Fibroblast of the aortic adventitia (primary cell): ENCODE measurements around the gene DDA1. TPM values are rescaled to one million over a fixed set of nuclear protein-coding genes. Genes with fewer than 3 reads are reported as not detected.
A peak's percentile ranks its signal among the peaks of the same experiment; 100 is the strongest.

ENCODE experiments used
- DNase-seq: peaks from one replicate; pipeline ENCODE4 v3.0.0-alpha.2; 2010; ENCODE audit warnings: low read depth
- H3K4me3 ChIP-seq: 2 replicates; pipeline ENCODE4 v1.5.1; 2011; ENCODE audit warnings: low read depth, mild to moderate bottlenecking, control low read depth, low read length, moderate library complexity
- total RNA-seq: library from RNA; depleted of rRNA; stranded (reverse); fragments of >200 nt; gene quantifications from 2 replicates; pipeline ENCODE4 v1.2.3, GENCODE V29; 2012; ENCODE audit warnings: low replicate concordance
- TF ChIP-seq, protein P1 (sequence below): IDR thresholded peaks from 2 replicates; pipeline ENCODE4 v1.5.1; 2011; ENCODE audit warnings: mild to moderate bottlenecking, low read length, control low read depth, inconsistent platforms; ENCODE audit not compliant: insufficient read depth

The DDA1 gene
- total RNA-seq, 1 donor, result 20.2 TPM

DNA sequence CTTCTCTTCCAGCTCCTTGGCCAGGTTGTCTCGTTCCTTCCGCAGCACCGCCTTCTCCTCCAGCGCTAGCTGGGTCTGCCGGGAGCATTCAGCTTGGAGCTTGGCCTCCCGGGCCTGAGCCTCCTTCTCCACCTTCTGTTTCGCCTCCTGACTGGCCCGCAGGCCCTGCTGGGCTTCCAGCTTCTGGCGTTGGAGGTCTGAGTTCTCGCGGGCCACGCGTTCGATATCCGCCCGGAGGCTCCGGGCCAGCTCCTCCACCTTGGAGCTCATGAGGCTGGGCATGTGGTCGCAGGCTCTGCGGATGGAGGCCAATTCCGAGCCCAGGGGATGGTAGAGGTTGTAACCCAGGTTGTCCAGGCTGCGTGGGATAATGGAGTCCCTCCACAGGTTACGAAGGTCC, 56.0 kb downstream of the DDA1 start:
- DNase-seq, result no peak
- H3K4me3 ChIP-seq, result no peak overlapping the region
- TF ChIP-seq, protein P1, sequence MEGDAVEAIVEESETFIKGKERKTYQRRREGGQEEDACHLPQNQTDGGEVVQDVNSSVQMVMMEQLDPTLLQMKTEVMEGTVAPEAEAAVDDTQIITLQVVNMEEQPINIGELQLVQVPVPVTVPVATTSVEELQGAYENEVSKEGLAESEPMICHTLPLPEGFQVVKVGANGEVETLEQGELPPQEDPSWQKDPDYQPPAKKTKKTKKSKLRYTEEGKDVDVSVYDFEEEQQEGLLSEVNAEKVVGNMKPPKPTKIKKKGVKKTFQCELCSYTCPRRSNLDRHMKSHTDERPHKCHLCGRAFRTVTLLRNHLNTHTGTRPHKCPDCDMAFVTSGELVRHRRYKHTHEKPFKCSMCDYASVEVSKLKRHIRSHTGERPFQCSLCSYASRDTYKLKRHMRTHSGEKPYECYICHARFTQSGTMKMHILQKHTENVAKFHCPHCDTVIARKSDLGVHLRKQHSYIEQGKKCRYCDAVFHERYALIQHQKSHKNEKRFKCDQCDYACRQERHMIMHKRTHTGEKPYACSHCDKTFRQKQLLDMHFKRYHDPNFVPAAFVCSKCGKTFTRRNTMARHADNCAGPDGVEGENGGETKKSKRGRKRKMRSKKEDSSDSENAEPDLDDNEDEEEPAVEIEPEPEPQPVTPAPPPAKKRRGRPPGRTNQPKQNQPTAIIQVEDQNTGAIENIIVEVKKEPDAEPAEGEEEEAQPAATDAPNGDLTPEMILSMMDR, result no peak

- TF ChIP-seq, protein P1, result no peak
- peak; percentile 80 for DNase-seq
- no peak overlapping the region for H3K4me3 ChIP-seq
Observed at GRCh38 chr19:17370026-17370587, 60.7 kb downstream of the DDA1 start.

Other genes starting within 250 kb of the DDA1 start
- 0.33 and 5.2 TPM in 2 replicates for gene HAUS8, start 234.1 kb upstream of the DDA1 start, total RNA-seq
- 58.9 and 103 TPM in 2 replicates for gene MYO9B, start 233.8 kb upstream of the DDA1 start, total RNA-seq
- 23.8 and 27.8 TPM in 2 replicates for gene USE1, start 94.2 kb upstream of the DDA1 start, total RNA-seq
- 3.9 and 19.7 TPM in 2 replicates for gene OCEL1, start 83.3 kb upstream of the DDA1 start, total RNA-seq
- 23.7 and 27.9 TPM in 2 replicates for gene NR2F6, start 63.6 kb upstream of the DDA1 start, total RNA-seq
- not detected in 2 replicates for gene USHBP1, start 44.8 kb upstream of the DDA1 start, total RNA-seq
- gene BABAM1, start 42.1 kb upstream of the DDA1 start, total RNA-seq, result 59.3 and 72.1 TPM in 2 replicates
- gene ANKLE1, start 27.7 kb upstream of the DDA1 start, total RNA-seq, result 0.09 and 0.41 TPM in 2 replicates
- gene ABHD8, start 6.1 kb upstream of the DDA1 start, total RNA-seq, result 12.5 and 13.3 TPM in 2 replicates
- gene MRPL34, start 3.7 kb upstream of the DDA1 start, total RNA-seq, result 22.7 and 34.3 TPM in 2 replicates
- 3.1 and 6.1 TPM in 2 replicates for gene ANO8, start 25.3 kb downstream of the DDA1 start, total RNA-seq
- 12.1 and 21.1 TPM in 2 replicates for gene GTPBP3, start 28.0 kb downstream of the DDA1 start, total RNA-seq
- 0.09 TPM in 1 of 2 replicates, not detected in the other for gene PLVAP, start 67.8 kb downstream of the DDA1 start, total RNA-seq
- not detected in 2 replicates for gene CCDC194, start 84.6 kb downstream of the DDA1 start, total RNA-seq
- 9.8 and 48.1 TPM in 2 replicates for gene BST2, start 96.1 kb downstream of the DDA1 start, total RNA-seq
- 44.7 and 47.5 TPM in 2 replicates for gene MVB12A, start 110.5 kb downstream of the DDA1 start, total RNA-seq
- gene TMEM221, start 139.1 kb downstream of the DDA1 start, total RNA-seq, result not detected in 2 replicates
- not detected in 2 replicates for gene NXNL1, start 151.4 kb downstream of the DDA1 start, total RNA-seq
- 11.4 and 42.0 TPM in 2 replicates for gene SLC27A1, start 161.0 kb downstream of the DDA1 start, total RNA-seq
- 91.6 and 148 TPM in 2 replicates for gene PGLS, start 202.1 kb downstream of the DDA1 start, total RNA-seq
- gene COLGALT1, start 246.1 kb downstream of the DDA1 start, total RNA-seq, result 62.5 and 93.1 TPM in 2 replicates